Measurements from ENCODE around the gene ARHGEF26.
"Not testable (repeated sequence)": the region's sequence is repeated elsewhere in the genome, so short reads cannot be mapped to it uniquely, and the experiment has no call there.

Gene ARHGEF26, protein sequence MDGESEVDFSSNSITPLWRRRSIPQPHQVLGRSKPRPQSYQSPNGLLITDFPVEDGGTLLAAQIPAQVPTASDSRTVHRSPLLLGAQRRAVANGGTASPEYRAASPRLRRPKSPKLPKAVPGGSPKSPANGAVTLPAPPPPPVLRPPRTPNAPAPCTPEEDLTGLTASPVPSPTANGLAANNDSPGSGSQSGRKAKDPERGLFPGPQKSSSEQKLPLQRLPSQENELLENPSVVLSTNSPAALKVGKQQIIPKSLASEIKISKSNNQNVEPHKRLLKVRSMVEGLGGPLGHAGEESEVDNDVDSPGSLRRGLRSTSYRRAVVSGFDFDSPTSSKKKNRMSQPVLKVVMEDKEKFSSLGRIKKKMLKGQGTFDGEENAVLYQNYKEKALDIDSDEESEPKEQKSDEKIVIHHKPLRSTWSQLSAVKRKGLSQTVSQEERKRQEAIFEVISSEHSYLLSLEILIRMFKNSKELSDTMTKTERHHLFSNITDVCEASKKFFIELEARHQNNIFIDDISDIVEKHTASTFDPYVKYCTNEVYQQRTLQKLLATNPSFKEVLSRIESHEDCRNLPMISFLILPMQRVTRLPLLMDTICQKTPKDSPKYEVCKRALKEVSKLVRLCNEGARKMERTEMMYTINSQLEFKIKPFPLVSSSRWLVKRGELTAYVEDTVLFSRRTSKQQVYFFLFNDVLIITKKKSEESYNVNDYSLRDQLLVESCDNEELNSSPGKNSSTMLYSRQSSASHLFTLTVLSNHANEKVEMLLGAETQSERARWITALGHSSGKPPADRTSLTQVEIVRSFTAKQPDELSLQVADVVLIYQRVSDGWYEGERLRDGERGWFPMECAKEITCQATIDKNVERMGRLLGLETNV

DNA sequence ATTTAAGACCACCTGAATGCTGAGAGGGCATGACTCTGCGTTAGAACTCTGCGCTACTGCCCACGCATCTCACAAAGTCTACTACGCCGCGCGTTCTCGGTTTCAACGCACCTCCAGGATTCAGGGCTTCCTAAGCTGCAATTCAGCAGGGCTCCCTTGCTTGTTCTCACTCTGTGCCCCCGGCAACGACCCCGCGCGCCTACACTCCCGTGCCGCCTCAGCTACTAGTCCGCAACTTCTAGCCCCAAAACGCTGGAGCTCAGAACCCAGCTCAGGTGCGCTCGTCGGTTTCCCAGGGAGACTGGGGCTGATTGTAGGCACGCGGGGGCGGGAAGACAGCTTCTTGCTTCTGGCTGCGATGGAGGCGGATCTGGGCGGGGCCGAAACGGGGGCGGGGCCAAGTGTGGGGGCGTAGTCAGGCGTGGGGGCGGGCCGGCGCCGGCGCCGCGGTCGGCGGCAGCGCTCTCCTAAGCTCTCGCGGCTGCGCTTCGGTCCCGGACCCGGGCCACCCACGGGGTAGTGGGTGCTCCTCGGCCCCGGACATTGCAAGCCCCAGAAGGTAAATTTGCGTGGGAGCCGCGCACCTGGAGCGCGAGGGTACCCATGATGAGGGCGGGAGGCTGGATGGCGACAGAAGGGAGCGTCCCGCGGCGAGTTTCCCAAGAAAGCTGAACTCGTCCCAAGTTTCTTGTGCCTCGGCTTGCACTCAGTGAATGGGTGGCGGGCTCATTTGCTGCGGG is at the start of gene ARHGEF26:
Gene ARHGEF26 (plus strand): TSS at position 430 of the 740 bp plus-strand sequence. CDS start 603 bp downstream, outside the sequence.
- peak; percentile 92 for DNase-seq

DNA sequence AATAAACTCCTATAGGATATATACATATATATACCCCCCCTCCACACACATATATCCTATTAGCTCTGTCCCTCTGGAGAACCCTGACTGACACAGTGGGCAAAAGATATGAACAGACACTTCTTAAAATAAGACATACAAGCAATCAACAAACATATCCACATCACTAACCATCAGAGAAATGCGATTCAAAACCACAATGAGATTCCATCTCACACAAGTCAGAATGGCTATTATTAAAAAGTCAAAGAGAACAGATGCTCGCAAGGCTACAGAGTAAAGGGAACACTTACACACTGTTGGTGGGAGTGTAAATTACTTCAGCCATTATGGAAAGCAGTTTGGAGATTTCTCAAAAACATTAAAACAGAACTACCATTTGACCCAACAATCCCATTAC is 46.2 kb upstream of the ARHGEF26 start:
- DNase-seq, result no peak

DNA sequence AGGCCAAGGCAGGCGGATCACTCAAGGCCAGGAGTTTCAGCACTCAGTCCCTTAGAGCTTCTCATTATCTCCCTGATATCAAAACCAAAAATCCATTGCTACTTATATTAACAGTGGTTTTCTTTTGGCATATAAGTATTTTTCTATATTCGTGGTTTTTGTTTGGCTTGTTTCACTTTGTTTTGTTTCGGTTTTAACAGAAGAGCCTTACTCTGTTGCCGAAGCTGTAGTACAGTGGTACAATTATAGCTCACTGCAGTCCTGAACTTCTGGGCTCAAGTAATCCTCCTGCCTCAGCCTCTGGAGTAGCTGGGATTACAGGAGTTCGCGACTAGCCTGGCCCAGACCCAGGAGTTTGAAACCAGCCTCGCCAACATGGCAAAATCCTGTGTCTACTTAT is 42.5 kb upstream of the ARHGEF26 start:
- DNase-seq, result no peak

DNA sequence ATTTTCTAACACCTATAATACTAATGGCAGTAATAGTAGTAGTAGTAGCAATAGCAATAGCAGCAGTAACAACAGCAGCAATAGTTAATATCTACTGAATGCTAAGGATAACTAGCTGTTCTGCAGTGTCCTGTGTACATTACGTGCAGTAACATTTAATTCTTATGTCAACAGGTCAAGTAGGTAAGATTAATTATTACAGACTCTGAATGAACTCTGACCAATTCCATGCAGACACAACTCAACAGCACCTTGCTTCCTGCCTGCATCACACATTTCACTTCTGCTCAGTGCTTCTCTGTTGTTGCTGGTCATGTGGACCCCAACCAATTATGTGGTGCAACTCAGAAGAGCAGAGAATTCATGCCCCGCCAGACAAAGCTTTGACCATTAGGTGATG is 39.9 kb upstream of the ARHGEF26 start:
- DNase-seq, result no peak

DNA sequence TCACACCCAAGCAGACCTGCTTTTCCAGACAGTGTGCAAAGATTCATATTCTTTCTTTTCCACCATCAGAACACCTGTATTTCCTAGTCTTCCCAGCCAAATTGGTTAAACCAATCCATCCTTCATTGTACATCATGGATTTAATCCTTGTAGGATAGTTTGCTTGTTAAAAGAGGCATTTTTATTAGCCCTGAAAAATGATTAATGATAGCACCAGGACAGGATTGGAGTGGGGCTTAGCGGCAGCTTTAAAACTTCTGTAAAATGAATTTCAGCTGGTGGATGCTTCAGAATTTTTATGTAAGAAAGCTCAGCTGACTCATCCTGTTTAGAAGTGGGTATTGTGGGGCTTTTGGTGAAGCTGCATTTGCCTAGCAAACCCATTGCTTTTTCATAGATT is 36.1 kb upstream of the ARHGEF26 start:
- DNase-seq, result no peak

DNA sequence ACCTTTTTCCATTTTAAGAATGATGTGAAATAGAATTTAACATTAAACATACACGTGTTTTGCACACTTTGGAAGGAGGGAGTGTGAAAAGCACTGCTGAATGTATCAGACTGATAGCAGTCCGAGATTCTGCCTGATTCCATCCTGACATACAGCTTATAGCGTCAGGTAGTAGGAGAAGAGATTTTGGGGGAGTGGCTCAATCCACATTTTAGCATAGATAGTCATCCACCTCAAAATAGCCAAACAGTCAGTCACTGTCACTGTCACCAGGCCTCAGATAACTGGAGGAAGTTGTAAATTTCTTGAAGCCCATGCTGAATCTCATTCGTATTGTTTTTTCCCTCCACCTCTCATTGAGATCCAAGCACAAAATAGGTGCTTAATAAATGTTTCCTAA is 35.4 kb upstream of the ARHGEF26 start:
- no peak for DNase-seq

DNA sequence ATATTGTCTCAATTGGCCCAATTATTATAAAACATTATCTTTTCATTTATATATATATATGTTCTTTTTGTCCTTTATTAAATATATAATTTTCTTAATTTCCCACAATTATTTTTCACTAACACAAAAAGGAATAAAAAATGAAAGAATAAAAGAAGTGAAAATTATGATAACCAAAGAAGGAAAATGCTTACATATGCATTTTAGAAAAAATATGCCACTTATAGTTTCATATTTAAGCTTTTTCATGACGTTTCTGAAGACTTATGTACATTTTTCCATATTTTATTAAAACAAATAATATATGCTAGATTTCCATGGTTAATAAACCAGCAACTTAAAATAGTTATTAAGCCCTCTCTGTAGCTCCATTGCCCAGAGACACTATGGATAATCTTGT is 34.9 kb upstream of the ARHGEF26 start:
- DNase-seq, result no peak

DNA sequence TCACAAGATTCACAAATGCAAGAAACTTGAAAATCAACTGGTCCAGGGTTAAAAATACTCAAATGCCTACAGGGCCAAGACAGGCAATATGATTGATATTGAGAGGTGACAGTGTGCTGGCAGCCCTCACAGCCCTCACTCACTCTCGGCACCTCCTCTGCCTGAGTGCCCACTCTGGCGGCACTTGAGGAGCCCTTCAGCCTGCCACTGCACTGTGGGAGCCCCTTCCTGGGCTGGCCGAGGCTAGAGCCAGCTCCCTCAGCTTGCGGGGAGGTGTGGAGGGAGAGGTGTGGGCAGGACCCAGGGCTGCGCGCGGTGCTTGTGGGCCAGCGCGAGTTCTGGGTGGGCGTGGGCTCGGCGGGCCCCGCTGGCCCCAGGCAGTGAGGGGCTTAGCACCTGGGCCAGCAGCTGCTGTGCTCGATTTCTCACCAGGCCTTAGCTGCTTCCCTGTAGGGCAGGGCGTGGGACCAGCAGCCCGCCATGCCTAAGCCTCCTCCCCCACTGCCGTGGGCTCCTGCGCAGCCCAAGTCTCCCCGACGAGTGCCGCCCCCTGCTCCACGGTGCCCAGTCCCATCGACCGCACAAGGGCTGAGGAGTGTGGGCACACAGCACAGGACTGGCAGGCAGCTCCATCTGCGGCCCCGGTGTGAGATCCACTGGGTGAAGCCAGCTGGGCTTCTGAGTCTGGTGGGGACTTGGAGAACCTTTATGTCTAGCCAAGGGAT is 33.3 kb upstream of the ARHGEF26 start:
- not testable (repeated sequence) for DNase-seq

DNA sequence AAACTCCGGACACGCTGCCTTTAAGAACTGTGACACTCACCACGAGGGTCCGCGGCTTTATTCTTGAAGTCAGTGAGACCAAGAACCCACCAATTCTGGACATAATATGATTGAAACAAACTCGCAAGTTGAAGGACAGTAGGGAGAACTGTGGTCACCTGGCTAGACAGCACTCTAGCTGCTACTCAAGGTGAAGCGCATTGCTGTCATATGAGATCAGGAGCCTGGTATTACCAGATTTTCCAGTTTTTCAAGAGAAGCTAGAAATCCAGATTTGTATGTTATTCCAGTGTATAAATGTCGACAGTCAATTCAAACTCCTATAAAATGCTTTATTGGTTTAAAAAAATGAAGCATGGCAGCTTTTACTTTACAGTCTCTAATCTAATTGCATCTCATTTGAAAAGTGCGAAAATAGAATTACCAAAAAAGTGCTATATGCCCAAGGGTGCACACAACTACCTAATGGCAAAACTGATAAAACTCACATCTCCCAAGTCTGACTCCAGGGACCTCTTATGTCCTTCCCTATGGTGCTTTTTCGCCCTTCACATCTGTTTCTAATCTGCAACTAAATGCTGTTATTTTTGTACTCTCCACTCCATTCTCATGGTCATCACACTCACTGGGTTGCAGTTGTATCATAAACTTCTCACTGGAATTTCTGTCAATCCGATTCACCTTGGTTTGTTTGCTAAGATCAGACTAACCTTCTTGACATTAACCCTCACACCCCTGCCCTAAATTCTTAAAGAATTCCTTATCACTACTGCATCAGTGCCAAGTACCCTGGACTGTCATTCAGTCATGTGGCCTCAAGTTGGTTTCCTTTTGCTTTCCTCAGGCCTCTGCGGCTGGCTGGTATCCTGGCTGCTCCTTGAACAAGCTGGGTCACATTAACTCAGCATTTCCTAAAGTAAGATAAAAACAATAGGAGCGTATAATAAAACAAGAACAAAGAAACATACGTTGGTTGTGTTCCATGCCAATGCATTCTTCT is 31.5 kb upstream of the ARHGEF26 start:
- no peak for DNase-seq

DNA sequence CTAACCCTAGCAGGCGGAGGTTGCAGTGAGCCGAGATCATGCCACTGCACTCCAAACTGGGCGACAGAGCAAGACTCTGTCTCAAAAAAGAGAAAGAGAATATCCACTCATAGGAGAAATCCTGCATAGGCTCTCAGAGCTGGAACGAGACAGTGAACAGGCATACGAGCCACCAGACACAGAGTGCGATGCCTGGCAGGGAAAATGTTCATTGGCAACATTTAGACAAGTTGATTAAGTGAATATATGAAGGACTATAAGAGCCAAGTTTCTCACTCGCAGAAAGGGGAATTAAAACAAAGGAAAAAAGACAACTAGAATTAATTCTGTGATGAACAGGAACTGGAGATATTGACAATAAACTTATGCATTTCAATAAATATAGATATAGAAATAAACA is 27.1 kb upstream of the ARHGEF26 start:
- no peak for DNase-seq

DNA sequence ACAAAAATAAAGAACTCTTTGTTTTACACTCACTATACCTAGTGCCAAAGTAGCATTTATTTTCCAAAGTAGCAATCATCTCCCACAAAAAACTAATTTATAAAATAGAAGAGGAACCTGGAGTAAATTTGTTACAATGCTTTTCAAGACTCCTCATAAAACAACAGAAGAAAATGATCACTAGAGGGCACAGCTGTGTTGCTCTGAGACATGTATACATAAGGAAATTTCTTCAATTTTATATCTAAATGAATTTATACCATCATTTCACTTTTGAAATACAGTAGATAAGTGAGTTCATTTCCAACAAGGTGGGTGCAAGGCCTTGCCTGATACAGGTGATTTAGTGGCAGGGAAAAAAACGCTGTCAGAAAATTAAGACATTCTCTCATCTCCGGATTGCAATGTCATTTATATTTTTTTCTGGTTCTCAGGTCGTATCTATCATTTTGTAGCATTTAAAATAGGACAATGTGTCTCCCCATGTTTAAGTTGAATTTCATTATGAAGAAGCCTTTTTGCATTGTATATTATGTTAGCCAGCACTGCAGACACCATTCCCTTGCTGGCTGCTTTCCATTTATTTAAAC is 25.3 kb upstream of the ARHGEF26 start:
- no peak for DNase-seq

DNA sequence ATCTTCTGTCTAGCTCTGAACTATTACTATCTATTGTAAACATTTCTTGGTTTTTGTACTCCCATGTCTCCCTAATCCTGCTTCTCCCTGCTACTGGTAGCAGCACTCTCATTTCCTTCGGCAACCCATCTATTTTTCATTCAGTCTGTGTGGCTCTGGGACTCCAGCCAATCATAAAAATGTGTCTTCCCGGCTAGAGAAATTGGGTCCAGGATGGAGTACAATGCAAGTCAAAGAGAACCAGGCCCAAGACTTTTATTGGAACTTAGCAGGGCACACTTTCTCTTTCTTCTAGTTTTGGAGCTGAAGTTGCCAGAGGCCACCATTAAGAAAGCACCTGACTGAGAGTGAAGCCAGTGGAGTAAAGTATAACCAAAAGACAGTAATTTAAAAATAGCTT is 22.8 kb upstream of the ARHGEF26 start:
- no peak for DNase-seq

DNA sequence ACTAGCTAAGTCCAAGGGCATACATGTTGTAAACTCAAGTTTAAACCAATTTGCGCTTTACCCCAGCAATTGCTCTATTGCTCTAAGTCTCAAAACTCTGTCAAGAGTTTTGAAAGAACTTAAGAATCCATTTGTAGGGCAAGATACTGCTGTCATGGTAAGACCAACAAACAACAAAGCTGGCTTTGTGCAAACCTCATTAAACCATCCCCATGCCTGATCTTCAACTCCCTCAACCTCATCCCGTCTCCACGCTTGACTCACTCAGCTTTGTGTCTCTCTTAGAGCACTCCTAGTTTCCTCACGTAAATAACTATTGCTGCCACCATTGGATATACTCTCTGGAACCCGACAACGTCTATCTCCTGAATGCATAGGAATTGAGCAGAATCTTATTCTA is 20.6 kb upstream of the ARHGEF26 start:
- DNase-seq, result no peak

DNA sequence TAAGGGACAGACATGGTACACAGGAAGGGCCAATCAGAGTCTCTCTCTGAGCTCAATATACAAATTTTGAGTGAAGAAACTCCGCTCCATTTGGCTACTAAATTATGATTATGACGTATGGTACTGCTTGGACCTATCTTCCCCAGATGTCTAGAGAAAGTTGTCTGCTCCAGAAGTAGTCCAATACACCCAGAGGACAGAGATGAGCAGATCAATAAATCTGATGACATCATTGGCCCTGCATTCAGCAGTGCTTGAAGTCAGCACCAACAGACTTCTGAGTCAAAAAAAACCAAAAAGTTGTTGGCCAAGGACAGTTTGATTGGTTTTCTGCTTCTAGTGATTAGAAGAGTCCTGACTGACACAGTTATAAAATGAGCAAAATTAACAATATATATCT is 19.9 kb upstream of the ARHGEF26 start:
- DNase-seq, result no peak

DNA sequence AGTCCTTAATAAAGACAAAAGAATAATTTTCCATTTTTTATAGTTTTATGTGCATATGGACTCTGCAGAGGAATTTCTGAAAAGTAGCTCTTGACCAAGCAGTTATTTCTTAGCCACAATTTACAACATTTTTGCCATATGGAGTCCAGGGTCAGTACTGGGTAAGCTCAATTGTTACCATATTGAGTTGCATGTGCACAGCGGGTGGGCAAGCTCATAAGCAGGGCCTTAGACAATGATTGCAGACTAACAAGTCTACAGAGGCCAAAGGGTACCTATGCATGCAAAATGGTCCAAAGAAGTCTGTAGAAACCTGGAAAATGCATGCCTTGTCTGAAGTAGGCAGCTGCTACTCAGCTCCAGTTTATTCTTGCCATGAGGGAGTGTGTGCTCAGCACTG is 19.0 kb upstream of the ARHGEF26 start:
- DNase-seq, result no peak

DNA sequence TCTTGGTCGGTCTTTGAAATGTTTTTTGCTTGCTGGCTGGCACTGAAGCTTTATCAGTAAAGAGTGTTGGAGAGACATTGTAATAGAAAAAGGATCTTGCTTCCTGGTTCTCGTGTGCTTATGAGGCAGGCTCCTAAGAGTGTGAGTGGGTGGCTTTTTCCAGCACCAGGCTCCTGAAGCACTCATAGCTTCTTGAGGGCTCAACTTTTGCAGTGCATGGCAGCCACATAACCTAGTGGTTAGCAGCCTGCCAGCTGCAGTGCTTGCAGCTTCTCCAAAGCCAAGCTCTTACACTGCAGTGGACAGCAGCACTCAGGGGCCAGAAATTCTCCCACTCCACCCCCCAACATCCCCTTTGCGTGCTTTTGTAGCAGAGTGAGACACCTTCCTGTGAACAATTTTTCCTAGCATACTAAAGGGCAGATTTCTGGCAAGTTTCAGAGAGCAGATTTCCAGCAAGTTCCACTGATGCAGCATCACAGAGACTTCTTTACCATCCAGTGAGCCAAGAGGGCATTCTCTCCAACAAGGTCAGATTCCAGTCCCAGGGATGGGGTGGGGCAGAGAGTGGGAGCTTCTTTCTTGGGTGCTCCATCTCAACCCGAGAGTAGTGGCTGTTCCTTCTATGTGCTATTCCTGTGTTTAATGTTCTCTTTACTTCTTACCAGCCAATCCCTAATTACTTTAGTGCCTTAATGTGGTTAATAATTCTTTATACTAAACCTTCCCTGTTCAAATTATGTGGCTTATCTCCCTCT is 15.8 kb upstream of the ARHGEF26 start:
- DNase-seq, result no peak

DNA sequence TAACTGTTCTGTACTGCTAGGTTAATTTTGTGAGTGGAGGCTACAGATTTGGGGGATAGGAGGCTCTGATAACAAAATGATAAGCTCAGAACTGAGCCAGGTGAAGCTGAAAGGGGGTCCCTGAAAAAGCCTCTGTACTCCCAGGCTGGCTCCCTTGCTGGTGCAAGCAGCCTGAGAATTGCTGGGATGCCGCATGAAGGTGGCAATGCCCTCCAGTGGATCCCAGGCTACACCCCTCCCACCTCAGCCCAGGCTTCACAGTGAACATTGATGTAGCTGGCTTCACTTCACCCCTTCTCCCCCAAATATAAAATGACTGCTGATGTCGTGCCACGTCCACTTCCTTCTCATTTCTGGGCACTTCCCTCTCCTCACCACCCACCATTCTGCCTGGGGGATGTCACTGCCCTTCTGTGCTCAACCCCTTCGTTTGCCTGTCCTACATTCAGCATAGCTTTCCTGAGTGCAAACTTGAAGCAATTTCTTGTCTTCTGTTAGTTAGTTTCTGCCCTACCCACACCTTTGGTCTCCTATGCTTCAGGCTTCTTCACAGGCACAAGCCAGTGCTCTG is 9.7 kb upstream of the ARHGEF26 start:
- DNase-seq, result no peak

DNA sequence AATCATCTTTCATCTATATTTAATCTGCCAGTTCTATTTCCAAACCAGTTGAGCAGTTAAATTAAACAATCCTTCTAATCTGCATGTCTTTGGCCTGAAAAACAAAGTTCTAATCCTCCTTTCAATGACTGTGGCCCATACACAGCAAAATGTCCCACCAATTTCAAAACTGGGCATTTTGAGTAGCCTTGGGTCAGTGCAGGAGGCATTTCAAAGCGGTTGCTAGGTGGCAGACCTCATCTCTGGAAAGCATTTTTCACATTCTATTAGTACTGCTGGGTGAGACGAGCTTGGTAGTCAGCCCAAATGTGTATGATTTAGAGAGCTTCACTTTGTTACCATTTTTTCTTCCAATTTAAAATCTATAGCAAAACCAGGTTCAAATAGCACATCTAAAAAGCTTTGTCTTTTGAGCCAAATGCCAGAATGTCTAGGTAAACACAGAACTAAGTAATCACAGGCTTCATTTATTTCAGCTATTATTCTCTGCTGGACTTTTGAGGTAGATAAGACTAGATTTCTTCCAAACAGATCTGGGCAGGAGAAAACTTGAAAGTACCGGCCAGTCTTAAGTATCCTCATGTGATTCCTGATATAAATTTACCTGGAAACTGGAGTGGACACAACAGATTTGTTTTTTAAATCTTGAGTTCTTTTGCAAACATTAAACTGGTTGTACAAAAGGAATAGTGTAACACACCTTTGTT is 8.9 kb upstream of the ARHGEF26 start:
- DNase-seq, result no peak

DNA sequence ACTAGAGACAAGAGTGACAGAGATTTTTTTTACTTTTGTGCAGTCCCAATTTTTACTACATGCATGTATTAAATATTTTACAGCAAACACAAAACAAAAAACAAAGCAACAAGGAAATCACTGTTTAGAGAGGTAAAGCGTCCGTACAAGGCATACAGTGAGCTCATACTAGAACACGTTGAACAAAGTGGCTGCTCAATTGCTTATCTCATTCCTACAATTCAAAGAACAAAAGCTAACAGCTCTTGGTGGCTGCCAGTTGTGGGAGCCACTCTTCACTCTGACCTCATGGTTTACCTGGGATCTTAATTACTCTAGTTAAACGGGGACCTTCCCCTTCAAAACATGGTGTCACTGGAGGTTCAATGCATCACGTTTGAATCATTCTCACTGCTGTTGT is 7.6 kb upstream of the ARHGEF26 start:
- DNase-seq, result no peak

All from 8988T (cell line).